OCI-LY1 (cell line): Measurements from ENCODE around the gene IZUMO2.

Experiments
- H2AFZ ChIP-seq: fragments of 200-600 bp; sonication (generic), shearing (Covaris generic); 2 replicates; pipeline ENCODE4 v1.6.0; 2014; ENCODE audit warnings: antibody characterized with exemption, mild to moderate bottlenecking, low read length
- H3F3A ChIP-seq: fragments of 200-600 bp; sonication (generic), shearing (Covaris generic); 2 replicates; pipeline ENCODE4 v1.6.0; 2014; ENCODE audit warnings: mild to moderate bottlenecking, antibody characterized with exemption, low read length, moderate library complexity; ENCODE audit not compliant: insufficient read depth
- H3K27ac ChIP-seq: fragments of 200-600 bp; sonication (generic); 2 replicates; pipeline ENCODE4 v1.5.1; 2014; ENCODE audit warnings: low read length, mixed run types, mild to moderate bottlenecking, low read depth; ENCODE audit not compliant: poor library complexity, severe bottlenecking
- H3K27me3 ChIP-seq: fragments of 200-600 bp; sonication (generic); 2 replicates; pipeline ENCODE4 v1.6.0; 2014; ENCODE audit warnings: antibody characterized with exemption, mild to moderate bottlenecking, low read length, moderate library complexity; ENCODE audit not compliant: insufficient read depth
- H3K36me3 ChIP-seq: fragments of 200-600 bp; sonication (generic); 2 replicates; pipeline ENCODE4 v1.6.1; 2014; ENCODE audit warnings: mild to moderate bottlenecking, antibody characterized with exemption, low read length, moderate library complexity, mixed read lengths; ENCODE audit not compliant: insufficient read depth
- H3K4me1 ChIP-seq: fragments of 200-600 bp; sonication (generic); 2 replicates; pipeline ENCODE4 v1.5.1; 2014; ENCODE audit warnings: mild to moderate bottlenecking, low read length, moderate library complexity; ENCODE audit not compliant: insufficient read depth, severe bottlenecking
- H3K4me2 ChIP-seq: fragments of 200-600 bp; sonication (generic), shearing (Covaris generic); 2 replicates; pipeline ENCODE4 v1.6.1; 2014; ENCODE audit warnings: low read length
- H3K4me3 ChIP-seq: fragments of 200-600 bp; sonication (generic); 2 replicates; pipeline ENCODE4 v1.5.1; 2014; ENCODE audit warnings: low read length, low read depth, mild to moderate bottlenecking, mixed read lengths; ENCODE audit not compliant: poor library complexity, severe bottlenecking
- H3K79me2 ChIP-seq: fragments of 200-600 bp; shearing (Covaris generic); 2 replicates; pipeline ENCODE4 v1.6.1; 2016; ENCODE audit warnings: mixed run types, low read length, mixed read lengths; ENCODE audit not compliant: insufficient read depth
- H3K9ac ChIP-seq: fragments of 200-600 bp; sonication (generic), shearing (Covaris generic); 2 replicates; pipeline ENCODE4 v1.6.1; 2014; ENCODE audit warnings: mild to moderate bottlenecking, low read length, mixed read lengths
- H3K9me2 ChIP-seq: fragments of 200-600 bp; sonication (generic), shearing (Covaris generic); 2 replicates; pipeline ENCODE4 v1.6.1; 2014; ENCODE audit warnings: low read depth, mild to moderate bottlenecking, low read length, mixed read lengths
- H3K9me3 ChIP-seq: fragments of 200-600 bp; shearing (Covaris generic); 2 replicates; pipeline ENCODE4 v1.6.1; 2014; ENCODE audit warnings: low read length, mixed read lengths
- H4K20me1 ChIP-seq: fragments of 200-600 bp; sonication (generic), shearing (Covaris generic); 2 replicates; pipeline ENCODE4 v1.6.0; 2016; ENCODE audit warnings: mild to moderate bottlenecking, low read length; ENCODE audit not compliant: insufficient read depth
- EZH2 ChIP-seq: fragments of 200-600 bp; sonication (generic), shearing (Covaris generic); IDR thresholded peaks from 2 replicates; pipeline ENCODE4 v1.8.0; 2017; ENCODE audit warnings: borderline replicate concordance, mixed run types, mild to moderate bottlenecking, antibody characterized with exemption, low read length, moderate library complexity, mixed read lengths
- TF ChIP-seq, protein P1 (sequence below): fragments of 200-600 bp; sonication (generic), shearing (Covaris generic); IDR thresholded peaks from 2 replicates; pipeline ENCODE4 v1.5.1; 2017; ENCODE audit warnings: mild to moderate bottlenecking, antibody characterized with exemption, low read length, moderate library complexity, mixed read lengths

Gene IZUMO2

DNA sequence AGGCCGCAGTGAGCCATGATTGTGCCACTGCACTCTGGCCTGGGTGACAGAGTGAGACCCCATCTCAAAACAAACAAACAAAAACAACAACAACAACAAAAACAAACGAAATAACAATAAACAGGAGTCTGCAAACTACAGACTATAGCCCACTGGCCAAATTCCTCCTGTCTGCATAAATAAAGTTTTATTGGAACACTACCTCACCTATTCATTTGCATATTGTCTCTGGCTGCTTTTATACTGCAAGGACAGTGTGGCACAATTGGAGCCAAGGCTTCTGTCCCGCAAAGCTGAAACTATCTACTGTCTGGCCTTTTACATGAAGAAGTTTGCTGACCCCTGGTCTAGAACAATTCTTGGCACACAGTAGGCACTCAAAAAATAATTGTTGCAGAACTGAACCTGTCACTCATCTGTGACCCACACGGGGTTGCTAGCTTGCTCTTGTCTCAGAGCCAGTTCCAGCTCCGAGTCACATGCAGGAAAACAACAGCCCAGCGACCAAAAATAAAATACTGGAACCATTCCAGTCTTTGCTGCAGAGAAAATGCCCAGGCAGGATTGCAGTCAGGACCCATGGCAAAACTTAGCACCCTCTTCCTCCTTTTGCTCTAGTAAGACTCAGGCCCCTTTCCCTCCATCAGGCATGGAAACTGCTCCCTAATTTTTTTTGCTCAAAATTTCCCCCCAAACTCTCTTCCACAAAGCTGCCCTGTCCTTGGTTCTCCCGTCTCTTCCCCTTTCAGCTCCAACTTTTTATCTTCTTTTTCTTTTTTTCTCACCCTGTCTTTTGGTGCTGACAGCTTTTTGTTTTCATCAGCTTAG lies 35.6 kb upstream of the IZUMO2 start:
- no peak overlapping the region for H3K4me3 ChIP-seq
- TF ChIP-seq, protein P1, sequence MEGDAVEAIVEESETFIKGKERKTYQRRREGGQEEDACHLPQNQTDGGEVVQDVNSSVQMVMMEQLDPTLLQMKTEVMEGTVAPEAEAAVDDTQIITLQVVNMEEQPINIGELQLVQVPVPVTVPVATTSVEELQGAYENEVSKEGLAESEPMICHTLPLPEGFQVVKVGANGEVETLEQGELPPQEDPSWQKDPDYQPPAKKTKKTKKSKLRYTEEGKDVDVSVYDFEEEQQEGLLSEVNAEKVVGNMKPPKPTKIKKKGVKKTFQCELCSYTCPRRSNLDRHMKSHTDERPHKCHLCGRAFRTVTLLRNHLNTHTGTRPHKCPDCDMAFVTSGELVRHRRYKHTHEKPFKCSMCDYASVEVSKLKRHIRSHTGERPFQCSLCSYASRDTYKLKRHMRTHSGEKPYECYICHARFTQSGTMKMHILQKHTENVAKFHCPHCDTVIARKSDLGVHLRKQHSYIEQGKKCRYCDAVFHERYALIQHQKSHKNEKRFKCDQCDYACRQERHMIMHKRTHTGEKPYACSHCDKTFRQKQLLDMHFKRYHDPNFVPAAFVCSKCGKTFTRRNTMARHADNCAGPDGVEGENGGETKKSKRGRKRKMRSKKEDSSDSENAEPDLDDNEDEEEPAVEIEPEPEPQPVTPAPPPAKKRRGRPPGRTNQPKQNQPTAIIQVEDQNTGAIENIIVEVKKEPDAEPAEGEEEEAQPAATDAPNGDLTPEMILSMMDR, result no peak
- TF ChIP-seq EZH2, result no peak
- no peaks in the 10 kb centered on the region for H3K9me2 ChIP-seq
- no peak overlapping the region for H3K4me2 ChIP-seq
- H4K20me1 ChIP-seq, result no peaks in the 10 kb centered on the region
- H3K9ac ChIP-seq, result no peak overlapping the region
- H2AFZ ChIP-seq, result no peak overlapping the region
- H3K27ac ChIP-seq, result no peak overlapping the region
- no peaks in the 10 kb centered on the region for H3K79me2 ChIP-seq
- no peaks in the 10 kb centered on the region for H3K4me1 ChIP-seq
- no peaks in the 10 kb centered on the region for H3K36me3 ChIP-seq
- no peaks in the 10 kb centered on the region for H3F3A ChIP-seq
- H3K27me3 ChIP-seq, result no peaks in the 10 kb centered on the region
- H3K9me3 ChIP-seq, result no peaks in the 10 kb centered on the region

DNA sequence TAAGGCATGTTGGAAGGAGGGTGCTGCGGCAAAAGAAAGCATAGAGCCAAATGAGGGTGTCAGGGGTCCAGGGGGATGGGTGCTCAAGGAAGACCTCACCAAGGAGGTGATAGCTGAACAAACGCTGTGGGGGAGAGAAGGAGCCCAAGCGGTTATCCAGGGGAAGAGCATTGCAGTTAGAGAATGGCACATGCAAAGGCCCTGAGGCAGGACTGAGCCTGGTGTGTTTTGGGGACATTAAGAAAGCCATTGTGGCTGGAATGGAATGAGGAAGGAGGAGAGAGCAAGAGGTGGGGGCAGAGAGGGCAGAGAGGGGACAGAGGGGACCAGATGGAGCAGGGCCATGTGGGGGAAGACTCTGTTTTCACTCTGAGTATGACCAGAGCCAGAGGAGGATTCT lies 34.3 kb upstream of the IZUMO2 start:
- TF ChIP-seq, protein P1, result no peak
- TF ChIP-seq EZH2, result no peak
- no peaks in the 10 kb centered on the region for H4K20me1 ChIP-seq
- H3K27me3 ChIP-seq, result no peaks in the 10 kb centered on the region
- H3K9me2 ChIP-seq, result no peaks in the 10 kb centered on the region
- no peak overlapping the region for H2AFZ ChIP-seq
- no peaks in the 10 kb centered on the region for H3F3A ChIP-seq
- no peak overlapping the region for H3K9ac ChIP-seq
- H3K9me3 ChIP-seq, result no peaks in the 10 kb centered on the region
- no peak overlapping the region for H3K4me3 ChIP-seq
- no peaks in the 10 kb centered on the region for H3K4me1 ChIP-seq
- no peak overlapping the region for H3K27ac ChIP-seq
- H3K4me2 ChIP-seq, result no peak overlapping the region
- H3K79me2 ChIP-seq, result no peaks in the 10 kb centered on the region
- no peaks in the 10 kb centered on the region for H3K36me3 ChIP-seq

DNA sequence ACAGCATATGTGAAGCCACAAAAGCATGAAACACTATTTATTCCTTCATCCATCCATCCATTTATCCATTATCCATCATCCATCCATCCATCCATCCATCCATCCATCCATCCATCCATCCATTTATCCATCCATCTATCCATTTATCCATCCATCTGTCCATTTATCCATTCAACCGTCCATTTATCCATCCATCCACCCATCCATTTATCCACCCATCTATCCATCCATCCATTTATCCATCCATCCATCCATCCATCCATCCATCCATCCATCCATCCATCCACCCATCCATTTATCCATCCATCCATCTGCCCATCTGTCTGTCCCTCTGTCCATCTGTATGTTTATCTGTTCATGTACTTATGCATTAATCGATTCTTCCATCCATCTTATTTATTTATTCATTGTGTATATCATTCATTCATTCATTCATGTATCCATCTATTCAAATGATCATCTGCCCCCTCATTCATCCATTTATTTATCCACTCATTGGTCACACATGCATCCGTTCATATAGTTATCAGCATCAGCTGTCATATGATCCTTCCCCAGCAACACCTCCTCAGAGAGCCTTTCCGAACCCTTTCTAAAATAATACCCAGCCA lies 33.3 kb upstream of the IZUMO2 start:
- no peaks in the 10 kb centered on the region for H3K9me3 ChIP-seq

More for the DNA sequence above, 33.3 kb upstream of the IZUMO2 start:
- no peak overlapping the region for H3K27ac ChIP-seq
- TF ChIP-seq EZH2, result no peak
- no peaks in the 10 kb centered on the region for H3F3A ChIP-seq
- H3K4me2 ChIP-seq, result no peak overlapping the region
- H3K9me2 ChIP-seq, result no peaks in the 10 kb centered on the region
- H4K20me1 ChIP-seq, result no peaks in the 10 kb centered on the region
- no peaks in the 10 kb centered on the region for H3K27me3 ChIP-seq
- no peak overlapping the region for H3K9ac ChIP-seq
- H3K4me3 ChIP-seq, result no peak overlapping the region
- H3K4me1 ChIP-seq, result no peaks in the 10 kb centered on the region
- no peaks in the 10 kb centered on the region for H3K79me2 ChIP-seq
- H3K36me3 ChIP-seq, result no peaks in the 10 kb centered on the region
- no peak overlapping the region for H2AFZ ChIP-seq
